ENCODE data around the gene RELL1.

RELL1 gene

GRCh38 chr4:37686373-37687193 is at the start of gene RELL1:
Gene RELL1, minus strand, starts transcription at chr4:37686376. Its CDS starts 89 bp downstream, at chr4:37686287.
- peak; percentile 99 for DNase-seq

- DNase-seq, result no peak
These were observed 49.4 kb upstream of the RELL1 start for GRCh38 chr4:37735578-37735977.

GRCh38 chr4:37734989-37735388 is 48.8 kb upstream of the RELL1 start:
- DNase-seq, result no peak

GRCh38 chr4:37733240-37733867 is 47.2 kb upstream of the RELL1 start:
- DNase-seq, result no peak

- no peak for DNase-seq
These were observed 46.5 kb upstream of the RELL1 start for GRCh38 chr4:37732526-37733186.

GRCh38 chr4:37729649-37730004 is 43.5 kb upstream of the RELL1 start:
- no peak for DNase-seq

GRCh38 chr4:37728064-37728463 is 41.9 kb upstream of the RELL1 start:
- no peak for DNase-seq

GRCh38 chr4:37727635-37728034 is 41.5 kb upstream of the RELL1 start:
- no peak for DNase-seq

GRCh38 chr4:37726666-37727065 is 40.5 kb upstream of the RELL1 start:
- no peak for DNase-seq

GRCh38 chr4:37725718-37726117 is 39.5 kb upstream of the RELL1 start:
- no peak for DNase-seq

GRCh38 chr4:37723067-37723466 is 36.9 kb upstream of the RELL1 start:
- no peak for DNase-seq

- no peak for DNase-seq
These were observed 35.9 kb upstream of the RELL1 start for GRCh38 chr4:37721995-37722638.

GRCh38 chr4:37719021-37719420 is 32.8 kb upstream of the RELL1 start:
- DNase-seq, result no peak

GRCh38 chr4:37717576-37717975 is 31.4 kb upstream of the RELL1 start:
- no peak for DNase-seq

- no peak for DNase-seq
These were observed 29.8 kb upstream of the RELL1 start for GRCh38 chr4:37715889-37716402.

GRCh38 chr4:37710491-37710890 is 24.3 kb upstream of the RELL1 start:
- DNase-seq, result no peak

GRCh38 chr4:37706032-37706431 is 19.9 kb upstream of the RELL1 start:
- DNase-seq, result no peak

GRCh38 chr4:37705571-37705970 is 19.4 kb upstream of the RELL1 start:
- DNase-seq, result no peak

GRCh38 chr4:37699868-37700481 is 13.8 kb upstream of the RELL1 start:
- DNase-seq, result no peak

- DNase-seq, result no peak
These were observed 11.4 kb upstream of the RELL1 start for GRCh38 chr4:37697566-37697965.

GRCh38 chr4:37693450-37694190 is 7.4 kb upstream of the RELL1 start:
- no peak for DNase-seq

- no peak for DNase-seq
These were observed 6.9 kb upstream of the RELL1 start for GRCh38 chr4:37693030-37693429.
